NCI-H2081 (cell line): ENCODE results near the gene ATF3.

Source experiments
- DNase-seq, 2 experiments: peaks; one replicate each; lab custom pipeline; 2025; lab: John Stamatoyannopoulos, UW

The ATF3 gene

DNA sequence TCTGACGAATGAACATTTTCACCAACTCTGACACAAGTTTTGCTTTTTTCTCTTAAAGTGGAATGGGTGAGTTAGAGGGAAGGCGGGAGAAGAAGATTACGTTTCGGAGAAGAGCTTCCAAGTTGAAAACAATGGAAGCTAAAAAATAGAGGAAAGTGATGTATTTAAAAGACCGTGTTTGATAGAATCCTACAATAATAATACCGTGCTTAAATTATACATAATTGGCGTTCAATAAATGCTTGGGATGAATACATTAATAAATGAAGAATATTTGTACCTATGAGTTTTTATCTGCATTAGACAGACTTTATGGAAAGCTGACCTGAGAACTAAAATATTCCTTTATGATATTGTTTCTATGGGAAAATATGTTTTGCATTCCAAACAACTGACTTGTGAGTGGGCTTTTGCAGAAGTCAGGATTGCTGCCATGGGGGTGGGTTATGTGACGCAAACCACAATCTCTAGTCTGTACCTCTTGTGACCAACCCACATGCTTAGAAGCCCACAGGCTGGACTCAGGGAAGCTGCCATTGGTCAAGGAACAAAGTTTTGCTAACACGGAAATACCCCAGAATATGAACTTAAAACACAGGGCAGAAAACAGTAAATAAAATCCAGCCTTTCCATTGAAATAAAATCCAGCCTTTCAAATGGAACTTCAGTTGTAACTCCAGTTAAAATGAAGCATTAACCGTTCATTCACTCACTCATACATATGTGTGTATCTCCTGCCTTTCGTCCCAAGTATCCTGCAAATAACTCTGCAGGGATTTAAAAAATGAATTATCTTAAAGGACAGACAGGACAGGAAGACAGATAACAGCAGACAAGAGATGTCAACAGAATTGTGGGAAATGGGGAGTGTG lies 21.3 kb upstream of the ATF3 start:
- no peak for DNase-seq

DNA sequence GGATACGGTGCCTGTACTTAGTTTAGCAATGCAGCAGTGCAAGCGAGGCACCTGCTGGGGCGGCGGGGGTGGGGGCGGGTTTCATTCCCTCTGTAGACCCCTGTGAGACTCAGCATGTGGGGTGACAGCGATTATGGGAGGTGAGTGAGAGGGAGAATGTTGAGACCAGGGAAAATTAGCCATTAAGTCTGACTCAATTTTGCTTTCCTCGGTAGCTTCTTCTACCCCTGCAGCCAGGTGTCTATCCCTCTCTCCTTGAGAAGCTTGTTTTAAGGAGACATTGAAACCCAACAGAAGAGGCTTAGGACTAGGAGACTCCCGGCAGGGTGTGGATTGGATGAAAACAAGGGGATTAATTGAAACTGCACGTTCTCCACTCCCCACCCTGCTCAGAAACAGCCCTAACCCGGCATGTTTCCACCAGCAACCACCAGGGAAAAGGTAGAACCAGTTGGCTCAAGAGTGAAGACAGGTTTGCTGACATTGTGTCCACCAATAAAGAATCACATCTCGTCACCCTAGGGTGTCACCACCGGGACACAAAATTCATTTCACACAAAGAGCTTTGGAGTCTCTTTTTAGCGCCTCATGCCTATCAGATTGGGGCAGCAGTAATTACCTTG lies 20.6 kb upstream of the ATF3 start:
- DNase-seq: no peak

DNA sequence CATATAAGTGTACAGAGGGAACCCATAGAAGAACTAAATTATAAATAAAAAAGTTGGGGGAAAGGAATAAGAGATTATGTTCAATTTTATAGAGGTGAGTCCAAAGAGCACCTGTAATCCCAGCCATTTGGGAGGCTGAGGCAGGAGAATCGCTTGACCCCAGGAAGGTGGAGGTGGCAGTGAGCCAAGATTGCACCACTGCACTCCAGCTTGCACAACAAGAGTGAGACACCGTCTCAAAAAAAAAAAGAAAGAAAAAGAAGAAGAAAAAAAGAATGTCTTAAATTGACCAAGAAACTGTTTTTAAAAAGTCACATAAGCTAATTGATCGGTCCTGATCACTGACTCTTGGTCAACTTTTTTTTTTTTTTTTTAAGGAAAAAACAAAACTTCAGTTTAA lies 19.1 kb upstream of the ATF3 start:
- DNase-seq: no peak

DNA sequence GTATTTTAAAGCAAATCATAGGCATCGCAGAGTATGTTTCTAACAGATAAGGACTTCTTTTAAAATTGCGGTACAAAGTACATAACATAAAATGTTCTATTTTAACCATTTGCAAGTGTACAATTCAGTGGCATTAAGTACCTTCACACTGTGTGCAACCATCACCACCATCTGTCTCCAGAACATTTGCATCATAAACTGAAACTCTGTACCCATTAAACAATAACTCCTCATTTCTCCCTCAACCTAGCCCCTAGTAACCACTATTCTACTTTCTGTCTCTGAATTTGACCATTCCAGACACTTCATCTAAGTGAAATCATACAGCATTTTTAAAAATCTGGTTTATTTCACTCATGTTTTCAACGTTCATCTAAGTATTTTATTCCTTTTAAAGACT lies 16.6 kb upstream of the ATF3 start:
- no peak for DNase-seq

DNA sequence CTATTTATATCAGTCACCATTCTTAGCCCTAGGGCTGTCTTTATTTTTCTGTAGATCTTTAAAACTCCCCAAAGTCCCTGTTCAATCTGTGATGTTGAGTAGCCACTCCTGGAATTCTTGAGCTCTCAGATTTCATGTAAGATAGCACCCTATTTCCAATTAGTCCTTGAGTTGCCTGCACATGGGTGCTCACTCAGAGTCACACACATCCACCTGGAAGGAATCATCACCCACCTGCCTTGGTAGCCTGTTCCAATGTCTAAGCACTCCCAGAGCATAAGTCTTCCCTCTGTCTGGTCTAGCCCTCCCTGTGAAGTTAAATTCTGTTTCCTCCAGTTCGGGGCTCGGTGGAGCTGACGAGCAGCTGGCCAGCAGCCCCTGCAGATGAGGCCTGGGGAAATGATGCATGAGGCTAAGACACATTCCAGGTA lies 14.7 kb upstream of the ATF3 start:
- no peak for DNase-seq

DNA sequence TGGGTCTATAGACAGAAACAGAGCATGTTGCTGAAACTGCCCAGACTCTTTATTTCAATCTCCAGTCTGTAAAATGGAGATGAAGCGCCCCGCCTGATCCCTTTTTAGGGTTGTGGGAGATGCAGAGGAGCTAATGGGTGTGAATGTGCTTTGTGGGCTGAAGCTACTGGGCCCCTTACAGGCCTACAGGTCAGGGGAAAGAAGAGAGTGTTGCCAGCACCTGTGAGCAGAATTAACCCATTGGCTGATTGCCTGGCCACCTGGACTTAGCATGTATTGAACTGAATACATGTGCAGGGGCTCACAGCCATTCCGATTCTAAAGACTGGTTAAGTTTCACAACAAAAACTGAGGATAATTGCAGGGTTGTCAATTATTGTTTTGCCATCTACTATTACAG lies 13.9 kb upstream of the ATF3 start:
- DNase-seq: peak in 1 of 2 experiments; percentile 16

DNA sequence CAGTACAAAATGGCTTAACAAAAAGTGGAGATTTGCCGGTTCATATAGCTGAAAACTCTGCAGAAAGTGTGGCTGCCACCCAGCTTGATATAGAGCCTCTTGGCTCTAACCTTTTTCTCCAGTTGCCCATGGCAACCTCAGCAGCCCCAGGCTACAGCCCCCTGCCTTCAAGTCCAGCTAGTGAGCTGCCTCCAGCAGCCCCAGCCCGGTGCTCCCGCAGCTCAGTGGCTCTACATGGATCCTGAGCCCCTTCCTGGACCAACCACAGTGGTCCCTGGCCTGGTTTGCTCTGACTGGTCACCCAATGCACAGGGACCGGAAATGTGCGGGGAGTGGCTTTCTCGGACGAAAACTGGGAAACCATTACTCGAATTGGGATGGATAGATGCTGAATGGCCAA lies 13.3 kb upstream of the ATF3 start:
- DNase-seq: no peak

DNA sequence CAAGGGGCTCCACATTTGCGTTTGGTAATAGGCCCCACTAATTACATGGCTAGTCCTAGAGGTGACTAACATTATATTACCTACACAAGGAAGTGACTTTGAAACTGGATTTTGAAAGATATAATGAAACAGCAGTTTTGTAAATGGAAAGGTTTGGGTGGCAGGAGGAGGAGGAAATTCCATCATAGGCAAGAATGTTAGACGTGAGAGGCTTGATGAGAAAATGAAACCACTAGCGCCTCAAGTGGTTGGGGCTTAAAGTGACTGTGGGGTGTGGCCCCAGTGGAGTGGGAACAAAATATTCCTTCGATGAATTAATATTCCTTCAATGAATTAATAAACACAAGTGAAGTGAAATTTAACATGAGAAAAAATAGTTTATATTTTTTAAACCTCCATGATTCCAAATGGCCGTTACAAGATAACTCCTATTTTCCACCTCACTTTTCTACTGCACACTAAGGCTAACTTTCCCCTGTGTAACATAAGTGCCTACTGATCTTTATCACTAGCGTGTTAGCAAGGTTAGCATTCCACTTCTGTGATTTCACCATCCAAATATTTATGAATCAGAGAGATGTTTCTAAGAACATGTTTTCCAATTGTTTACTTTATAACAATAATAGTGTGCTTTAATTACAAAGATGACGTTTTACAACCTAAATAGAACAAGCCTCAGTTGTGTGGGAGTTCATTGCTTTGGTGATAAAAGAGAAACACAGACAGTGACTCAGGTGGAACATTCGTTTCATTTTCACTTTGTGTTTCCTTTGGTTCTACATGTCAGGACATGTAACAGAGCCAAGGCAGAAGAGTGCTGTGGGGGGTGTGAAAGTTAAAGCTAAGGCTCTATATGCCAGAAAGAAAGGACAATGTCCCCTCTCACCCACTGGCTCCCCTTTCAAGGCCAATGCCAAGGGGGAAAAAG lies 12.5 kb upstream of the ATF3 start:
- DNase-seq: no peak

DNA sequence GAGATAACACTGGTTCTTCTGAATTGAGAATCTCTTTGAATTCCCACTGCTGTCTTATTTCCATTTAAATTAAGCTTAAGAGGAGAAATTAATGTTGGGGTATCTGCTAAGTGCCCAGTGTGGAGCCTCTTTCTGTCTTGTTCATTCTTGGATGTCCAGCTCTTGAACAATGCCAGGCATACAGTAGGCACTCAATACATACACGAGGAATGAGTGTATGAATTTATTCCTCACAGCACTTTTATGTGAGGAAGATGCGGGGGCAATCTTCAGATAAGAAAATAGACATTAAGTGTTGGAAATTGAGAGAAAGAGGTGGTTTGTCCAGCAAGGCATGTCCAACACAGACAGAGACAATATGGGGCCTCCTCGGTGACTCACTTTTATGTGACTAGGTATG lies 11.8 kb upstream of the ATF3 start:
- DNase-seq: no peak

DNA sequence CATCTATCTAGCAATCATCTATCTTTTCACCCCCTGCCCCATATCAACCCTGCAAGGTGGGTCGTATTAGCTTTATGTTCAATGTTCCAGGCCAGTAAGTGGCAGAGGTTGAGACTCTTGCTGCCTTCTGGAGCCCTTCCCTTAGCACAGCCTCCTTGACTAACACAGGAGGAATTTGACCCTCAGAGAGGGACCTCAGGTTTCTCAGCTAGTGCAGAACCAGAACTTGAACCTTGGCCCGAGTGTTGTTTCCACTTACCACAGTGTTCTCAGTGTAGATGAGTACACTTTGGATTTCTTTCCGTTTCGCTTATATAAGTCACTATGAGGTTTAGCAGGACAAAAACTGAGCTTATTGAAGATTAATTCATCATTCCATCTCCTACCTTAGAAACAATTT lies 11.1 kb upstream of the ATF3 start:
- DNase-seq: no peak

DNA sequence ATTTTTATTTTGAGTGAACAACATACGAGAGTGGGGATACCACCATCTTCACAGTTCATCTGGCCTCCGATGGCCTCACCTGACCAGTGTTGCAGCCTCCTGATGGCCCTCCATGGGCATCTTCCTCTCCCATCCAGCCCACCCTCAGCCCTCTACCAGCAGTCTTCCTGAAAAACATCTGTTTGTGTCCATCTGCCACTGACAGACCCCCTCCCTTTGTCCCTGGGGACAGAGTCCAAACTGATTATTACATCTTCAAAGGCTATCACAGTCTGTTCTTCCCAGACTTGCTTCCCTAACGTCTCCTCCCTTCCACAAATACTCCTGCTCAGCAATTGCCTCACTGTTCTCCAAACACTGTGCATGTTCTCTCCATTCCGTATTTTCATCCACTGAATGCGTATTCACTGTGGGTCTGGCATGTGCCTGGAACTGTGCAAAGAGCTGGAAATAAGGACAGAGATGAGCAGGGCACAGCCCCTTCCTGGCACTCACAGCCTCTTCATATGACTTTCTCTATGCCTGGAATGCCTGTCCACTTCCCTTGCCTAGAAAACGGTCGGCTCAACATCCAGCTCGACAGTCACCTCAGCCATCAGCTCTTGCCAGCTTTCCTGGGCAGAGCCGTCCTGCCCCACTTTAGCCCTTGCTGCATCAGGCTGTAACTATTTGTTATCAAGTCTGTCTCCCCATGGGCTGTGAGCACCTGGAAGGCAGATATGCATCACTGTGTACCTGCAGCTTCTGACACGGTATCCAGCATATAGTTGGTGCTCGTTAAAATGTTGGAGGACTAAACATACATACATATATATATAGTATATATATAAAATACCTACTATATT lies 8.3 kb upstream of the ATF3 start:
- no peak for DNase-seq

DNA sequence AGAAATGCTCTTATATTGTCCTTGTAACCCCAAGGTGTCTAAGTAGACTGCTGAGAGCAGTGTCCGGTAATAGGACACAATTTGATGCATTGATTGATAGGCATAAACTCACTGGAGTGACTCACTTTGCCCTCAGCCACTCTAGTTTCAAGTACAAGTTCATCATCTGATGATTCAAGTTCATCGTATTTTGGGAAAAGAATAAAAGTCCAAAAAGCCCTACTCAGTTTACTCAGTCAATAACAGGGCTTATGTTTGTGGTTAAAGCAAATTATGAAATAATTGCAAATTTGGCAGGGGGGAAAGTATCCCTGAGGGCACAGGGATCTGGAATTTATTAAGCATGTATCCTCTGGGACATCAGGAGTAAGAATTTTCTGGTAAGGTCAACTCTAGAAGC lies 7.6 kb upstream of the ATF3 start:
- DNase-seq: no peak

DNA sequence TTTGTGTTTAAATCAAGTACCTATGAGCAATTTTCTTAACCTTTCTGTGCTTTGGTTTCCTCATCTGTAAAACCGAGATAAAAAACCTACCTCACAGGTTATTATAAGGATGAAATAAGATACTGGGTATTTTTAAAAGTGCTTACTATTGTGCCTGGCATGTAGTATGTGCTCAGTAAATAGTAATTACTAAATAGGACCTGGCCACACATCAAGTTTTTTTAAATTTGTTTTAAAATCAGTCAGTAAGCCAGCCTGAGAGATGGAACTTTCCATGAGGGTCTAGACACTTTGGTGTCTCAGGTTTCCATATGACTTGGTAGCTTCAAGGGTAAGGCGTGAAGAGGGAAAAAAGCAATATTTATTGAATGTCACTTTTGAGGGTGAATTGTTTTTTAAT lies 7.0 kb upstream of the ATF3 start:
- DNase-seq: no peak

DNA sequence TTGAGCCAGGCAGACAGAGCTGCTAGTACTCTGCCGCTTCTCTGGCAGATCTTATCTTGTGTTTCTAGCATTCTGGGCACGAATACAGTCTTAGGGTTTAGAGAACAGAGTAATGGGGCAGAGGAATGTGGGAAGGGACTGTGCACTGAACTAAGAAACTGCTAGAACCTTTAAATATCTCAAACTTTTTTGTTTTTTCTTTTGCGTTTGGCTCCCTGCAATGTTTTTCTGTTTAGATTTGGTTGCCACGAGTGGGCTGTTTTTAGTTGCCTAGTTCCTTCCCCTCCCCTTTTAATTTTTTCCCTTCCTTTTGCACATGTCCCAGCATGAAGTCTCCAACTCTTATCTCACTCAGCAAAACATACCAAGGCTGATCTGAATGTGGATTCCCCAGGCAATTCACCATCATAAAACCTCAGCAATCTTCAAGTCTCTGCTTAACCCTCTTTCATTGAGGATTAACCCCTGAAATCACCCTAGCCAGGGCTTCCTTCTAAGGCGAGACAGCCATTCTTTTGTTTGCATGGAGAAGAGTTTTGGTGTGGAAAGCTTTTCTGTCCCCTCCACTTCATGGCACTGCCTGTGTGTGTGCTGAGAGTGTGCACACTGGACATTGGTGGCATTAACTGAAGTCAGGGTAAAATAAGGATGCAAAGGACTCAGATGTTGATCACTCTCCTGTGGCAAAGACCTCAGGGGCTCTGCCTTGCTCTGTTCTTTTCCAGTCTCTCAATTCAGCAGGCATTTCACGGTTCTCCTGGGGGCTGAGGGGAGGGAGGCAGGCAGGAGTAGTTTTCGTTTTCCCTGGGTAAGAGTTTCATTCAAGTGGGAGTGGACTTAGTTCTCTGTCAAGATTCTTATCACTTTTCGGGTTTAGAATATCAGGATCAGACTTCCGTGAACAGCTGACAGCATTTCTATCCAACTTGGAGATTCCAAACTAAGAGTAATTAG lies 2.8 kb upstream of the ATF3 start:
- no peak for DNase-seq

DNA sequence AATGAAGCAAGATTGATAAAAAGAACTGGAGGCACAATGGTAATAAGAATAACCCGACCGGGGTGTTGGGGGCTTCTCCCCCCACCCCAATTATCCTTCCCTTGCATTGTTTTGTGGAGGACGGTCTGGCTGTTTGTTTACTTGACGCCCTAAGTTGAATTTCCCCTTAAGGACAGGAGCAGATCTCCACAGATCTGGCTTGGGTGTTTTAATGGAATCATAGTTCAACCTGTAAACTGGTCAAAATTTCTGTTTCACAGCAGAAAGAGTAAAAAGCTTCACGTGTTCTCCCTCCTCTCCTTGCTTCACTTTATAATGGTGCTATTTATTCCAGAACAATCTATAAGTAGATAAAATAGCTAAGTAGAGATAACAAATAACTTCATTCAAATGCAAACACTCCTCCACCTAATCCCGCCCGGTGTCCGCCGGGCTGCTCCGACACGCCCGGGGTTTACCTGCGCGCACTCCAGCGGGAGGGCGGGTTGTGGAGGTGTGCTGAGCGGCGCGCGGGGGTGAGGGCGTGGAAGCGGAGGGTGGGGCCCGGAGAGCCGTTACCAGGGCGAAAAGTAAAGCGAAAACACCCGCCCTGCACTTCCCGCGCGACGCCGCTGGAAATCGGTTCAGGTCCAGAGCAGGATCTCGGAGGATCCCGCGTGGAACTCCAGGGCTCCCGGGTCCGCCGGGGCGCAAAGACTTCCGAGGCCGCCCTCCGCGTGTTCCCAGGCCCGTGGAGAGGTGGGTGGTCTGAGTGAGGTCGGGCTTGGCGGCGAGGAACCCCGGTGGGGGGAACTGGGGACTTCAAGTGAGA lies 2.0 kb upstream of the ATF3 start:
- DNase-seq: peak; percentile 47 to 48

DNA sequence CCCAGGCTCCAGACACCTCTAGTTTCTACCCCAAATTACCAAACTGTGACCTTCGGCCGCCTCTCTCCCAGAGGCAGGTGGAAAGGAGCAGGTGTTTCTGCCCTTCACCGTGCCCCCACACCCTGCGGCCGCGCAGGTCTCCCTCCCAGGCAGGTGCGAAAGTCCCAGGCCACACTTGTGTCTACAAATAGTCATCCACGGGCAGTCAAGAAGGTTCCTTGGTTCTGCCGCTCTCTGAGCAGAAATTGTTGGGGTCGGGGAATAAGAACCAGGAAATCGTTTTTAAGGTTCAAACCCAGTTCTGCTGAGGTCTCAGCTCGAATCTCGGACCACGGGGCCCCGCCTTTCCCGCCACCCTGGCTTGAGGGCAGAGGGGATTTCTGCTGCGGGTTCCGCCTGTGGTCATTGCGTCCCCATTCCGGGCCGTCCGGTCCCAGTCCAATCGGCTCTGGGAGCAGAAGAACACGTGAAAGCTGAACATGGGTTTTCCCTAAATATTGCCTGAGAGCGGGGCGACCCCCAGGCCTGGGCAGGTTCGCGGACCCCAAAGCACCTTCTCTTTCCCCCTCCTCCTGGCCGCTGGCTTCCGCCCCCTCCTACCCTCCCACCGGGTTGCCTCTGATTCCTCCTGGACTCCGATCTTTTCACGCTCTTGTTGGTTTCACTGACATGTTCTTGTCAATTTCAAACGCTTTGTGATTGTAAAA lies 1.2 kb upstream of the ATF3 start:
- DNase-seq: peak in 1 of 2 experiments; percentile 18

DNA sequence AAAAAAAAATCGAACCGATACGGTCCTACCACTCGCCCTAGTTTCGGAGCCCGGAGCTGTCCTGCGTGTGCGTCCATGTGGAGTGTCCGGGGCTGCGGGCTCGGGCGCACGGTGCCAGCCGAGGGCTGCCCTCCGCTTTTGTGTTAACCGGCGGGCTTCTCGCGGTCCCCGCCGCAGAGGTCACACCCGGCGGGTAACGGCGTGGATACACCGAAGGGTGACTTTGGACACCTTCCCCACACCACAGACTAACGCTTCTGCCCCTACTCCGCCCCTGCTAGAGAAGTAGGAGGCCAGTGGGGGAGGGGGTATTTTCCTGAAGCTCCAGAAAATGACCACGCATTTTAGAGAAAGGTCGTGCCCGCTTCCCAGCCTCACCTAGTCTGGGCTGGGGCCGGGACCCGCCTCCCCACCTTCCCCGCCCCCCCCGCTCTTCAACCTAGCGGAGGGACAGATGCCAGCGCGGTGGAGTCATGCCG lies 609 bp upstream of the ATF3 start:
- DNase-seq: no peak

DNA sequence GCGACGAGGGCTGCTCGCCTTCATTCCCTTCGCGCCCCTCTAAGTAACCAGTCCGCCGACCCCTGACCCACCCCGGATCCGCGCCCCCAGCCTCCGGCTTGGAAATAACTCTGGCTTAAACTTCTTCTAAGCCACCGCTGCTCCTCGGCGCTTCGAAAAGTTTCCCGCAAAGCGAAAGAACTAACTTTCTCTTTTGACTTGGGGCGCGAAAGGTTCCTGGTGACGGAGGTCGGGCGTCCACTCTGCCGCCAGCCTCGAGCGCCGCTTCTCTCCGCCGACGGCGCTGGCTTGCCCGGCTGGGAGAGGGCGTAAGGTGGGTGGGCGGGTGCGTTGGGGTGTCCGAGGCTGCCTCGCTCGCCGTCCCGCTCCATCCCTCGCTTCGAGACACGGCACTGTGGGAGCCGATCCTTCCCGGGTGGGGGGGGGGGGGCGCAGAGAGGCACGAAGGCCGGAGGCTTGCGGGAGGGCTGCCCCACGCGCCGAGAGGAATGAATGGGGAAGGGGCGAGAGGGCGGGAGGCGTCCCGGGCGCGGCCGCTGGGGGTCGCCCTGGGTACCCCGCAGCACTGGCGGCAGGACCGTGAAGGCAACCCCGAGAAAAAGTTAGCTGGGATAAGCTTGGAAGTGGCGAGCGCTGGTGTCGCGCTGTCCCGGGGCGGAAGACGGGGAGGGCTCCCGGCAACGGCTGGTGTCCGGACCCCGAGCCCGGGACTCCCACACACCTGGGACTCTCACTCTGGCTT lies 569 bp downstream of the ATF3 start:
- DNase-seq: peak; percentile 9 to 57
